ENCODE results near the gene POFUT1. TPM values are rescaled to one million over a fixed set of nuclear protein-coding genes. Genes with fewer than 3 reads are reported as not detected.

The POFUT1 gene
- total and polyA plus RNA-seq, 2 of the 8 experiments (the other 6 are each of a cell fraction or from before 2014, with no cell fraction given): 19.4 to 24.4 TPM

- Histone ChIP-seq H2BK120ac (replicated peaks; ENCODE audit: low read depth, low read length) (no peak overlapping the region), H4K91ac (replicated peaks; ENCODE audit: insufficient read length, low read length) (no peak overlapping the region), H2AK5ac (ENCODE audit: low read depth, low read length) (no peak overlapping the region), H3K14ac (ENCODE audit: insufficient read length) (no peak overlapping the region), H2BK12ac (ENCODE audit: low read depth, low read length) (no peak overlapping the region), H3K36me3 (ENCODE audit: control insufficient read depth in 2 of 4, insufficient read depth in 4 of 4, low read length in 3 of 4) (peaks cover 17 to 43% (median 33%) of the 10 kb centered on the region in 4 experiments; a peak in 6 of 8 replicates), H3K4me3 (ENCODE audit: extremely low read depth in 1 of 4, insufficient read depth in 2 of 4, low read depth in 3 of 4, low read length in 4 of 4) (no peak overlapping the region), H2BK15ac (ENCODE audit: low read length) (no peak overlapping the region), H3K4ac (replicated peaks; ENCODE audit: insufficient read length, low read depth, low read length) (no peak overlapping the region), H3K9me3 (ENCODE audit: insufficient read depth in 2 of 2, low read depth in 1 of 2, low read length in 1 of 2) (no peaks in the 10 kb centered on the region), H4K20me1 (replicated peaks in 1 of 2; ENCODE audit: control insufficient read depth in 1 of 2, insufficient read depth in 2 of 2, low read length in 2 of 2) (peaks cover 0 to 1% of the 10 kb centered on the region in 2 experiments), H4K5ac (ENCODE audit: insufficient read length, low read depth, low read length) (no peak overlapping the region), H3K79me2 (ENCODE audit: control insufficient read depth in 1 of 2, insufficient read depth in 2 of 2, low read length in 2 of 2) (no peaks in the 10 kb centered on the region), H3K23me2 (ENCODE audit: low read depth, low read length) (no peaks in the 10 kb centered on the region), H3K9ac (replicated peaks in 1 of 4; ENCODE audit: extremely low read depth in 1 of 4, low read depth in 3 of 4, low read length in 3 of 4) (no peak overlapping the region), H4K8ac (ENCODE audit: extremely low read depth, insufficient read depth, low read length) (no peak overlapping the region), H3K23ac (ENCODE audit: insufficient read length) (no peak overlapping the region), H3K27me3 (replicated peaks in 1 of 4; ENCODE audit: control insufficient read depth in 3 of 4, extremely low read depth in 1 of 4, insufficient read depth in 3 of 4, low read length in 3 of 4) (no peaks in the 10 kb centered on the region), H3K4me1 (replicated peaks in 1 of 4; ENCODE audit: control insufficient read depth in 3 of 4, insufficient read depth in 4 of 4, low read length in 3 of 4) (peaks cover 0 to 7% (median 4%) of the 10 kb centered on the region in 4 experiments; a peak in 4 of 7 replicates), H2BK20ac (ENCODE audit: low read length) (no peak overlapping the region), H2BK5ac (ENCODE audit: low read depth, low read length) (no peak overlapping the region), H3K79me1 (ENCODE audit: low read depth, low read length) (no peaks in the 10 kb centered on the region), H3K4me2 (ENCODE audit: insufficient read depth in 1 of 2, low read depth in 2 of 2, low read length in 2 of 2) (no peak overlapping the region), H3K27ac (ENCODE audit: low read depth, low read length) (no peak overlapping the region), H3K18ac (ENCODE audit: extremely low read depth, low read length) (no peak overlapping the region), H3K56ac (replicated peaks; ENCODE audit: insufficient read length, low read depth, low read length) (no peak overlapping the region), H2AFZ (ENCODE audit: low read length) (no peak overlapping the region)
- ChIA-PET CTCF (ENCODE audit: partially characterized antibody) (interaction anchor here (1.1 kb wide), 1 partner anchor 104 kb away, joined by 3 read pairs; no protein-coding TSS in a partner anchor), POLR2A (ENCODE audit: partially characterized antibody) (interaction anchor here (0.6 to 1.5 kb wide), 3 partner anchors 12 to 574 kb away, joined by 3 to 4 read pairs (median 4); no protein-coding TSS in a partner anchor)
- no peak for FAIRE-seq
- TF ChIP-seq TCF12 (IDR thresholded peaks at IDR 0.05; ENCODE audit: low read depth, low read length) (no peak), RXRA (IDR thresholded peaks at IDR 0.05; ENCODE audit: insufficient read depth, low read depth, low read length) (no peak), SIN3A (conservative IDR thresholded peaks at IDR 0.05 in 1 of 2, IDR thresholded peaks at IDR 0.05 in 1 of 2; ENCODE audit: low read depth in 1 of 2, low read length in 2 of 2) (no peak), BRCA1 (IDR thresholded peaks at IDR 0.05; ENCODE audit: low read depth, low read length) (no peak), NANOG (IDR thresholded peaks at IDR 0.05; ENCODE audit: insufficient read depth, low read depth, low read length, poor library complexity, severe bottlenecking) (no peak), KDM5A (IDR thresholded peaks at IDR 0.05; ENCODE audit: low read length) (no peak), KDM1A (IDR thresholded peaks at IDR 0.05; ENCODE audit: borderline replicate concordance, low read length) (no peak)
- 90% methylated on average over 6 of the region's 6 CpGs; no CpG with 5 or more reads in 1 of the 2 experiments for WGBS, 2 experiments (ENCODE audit: extremely low coverage in 1 of 2, insufficient coverage in 1 of 2, insufficient read length in 1 of 2, insufficient replicate concordance in 2 of 2, low coverage in 1 of 2, low lambda C conversion rate in 2 of 2, missing lambda C conversion rate in 1 of 2)
- DNase-seq (ENCODE audit: low read depth in 1 of 2, low spot score in 2 of 2): no peak
Measured at GRCh38 chr20:32235331-32236047, 27.8 kb downstream of the POFUT1 start.
